SH-SY5Y (cell line): Measurements from ENCODE around the gene CLCF1.

Source experiments
- GATA2 ChIP-seq: IDR thresholded peaks from 2 replicates; pipeline ENCODE4 v1.6.1; 2011; ENCODE audit warnings: mild to moderate bottlenecking, low read depth, low read length
- GATA3 ChIP-seq: IDR thresholded peaks from 2 replicates; pipeline ENCODE4 v1.6.1; 2011; ENCODE audit warnings: low read depth, mild to moderate bottlenecking, low read length, moderate library complexity

DNA sequence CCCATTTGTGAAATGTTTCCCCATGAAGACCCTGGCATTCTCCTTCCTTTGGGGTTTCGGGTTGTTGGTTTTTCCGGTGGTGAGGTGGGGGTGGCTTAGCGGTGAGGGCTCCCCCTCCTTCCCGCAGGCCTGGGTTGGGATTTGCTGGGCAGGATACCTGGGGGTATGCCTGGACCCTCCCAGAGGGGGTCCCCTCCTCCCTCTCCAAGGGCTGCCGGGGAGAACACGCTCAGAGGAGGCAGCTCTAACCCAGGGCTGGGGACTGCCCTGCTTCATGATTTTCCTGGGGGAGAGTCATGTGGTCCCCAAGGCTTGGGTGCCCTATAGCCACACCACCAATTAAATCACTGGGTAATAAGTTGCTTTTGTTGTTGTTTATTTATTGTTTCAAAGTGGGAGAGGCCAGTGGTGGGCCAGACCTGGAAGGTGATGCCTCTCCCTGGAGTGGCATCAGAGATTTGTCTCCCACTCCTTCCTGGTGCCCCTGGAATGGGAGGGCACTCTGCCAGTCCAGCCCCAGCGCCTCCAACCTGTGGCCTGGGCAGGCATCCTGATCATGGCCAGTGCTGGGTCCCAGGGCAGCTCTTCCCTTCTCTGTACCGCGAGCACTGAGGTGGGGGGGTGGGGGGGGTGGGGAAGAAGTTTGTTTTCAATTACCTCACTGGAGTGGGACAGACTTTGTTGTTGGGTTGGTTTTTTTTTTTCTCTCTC is 1.3 kb upstream of the CLCF1 start:
- TF ChIP-seq GATA2 (no peak), GATA3 (no peak)
